Right ventricle myocardium inferior (tissue), 1 donor: Measurements from ENCODE around the gene DPAGT1. TPM values are rescaled to one million over a fixed set of nuclear protein-coding genes. Genes with fewer than 3 reads are reported as not detected.

Experiments used
- total RNA-seq: library from RNA; stranded (reverse); fragmentation: NEBNext Ultra II Directional; extraction: Animal tissue kit (Norgen Biotek cat#: 25700); gene quantifications from one replicate; pipeline ENCODE4 v1.2.1, GENCODE V29; 2021
- donor health status: DM: no; HTN: yes; CAD: no; lungs with severe emphysema.

Gene DPAGT1
- total RNA-seq, 1 donor from 2014 or later: 21.1 TPM

Other genes starting within 250 kb of the DPAGT1 start
- gene CXCR5, start 218.0 kb downstream of the DPAGT1 start, total RNA-seq: not detected
- 44.5 TPM for gene BCL9L, start 175.9 kb downstream of the DPAGT1 start, total RNA-seq
- not detected for gene UPK2, start 145.6 kb downstream of the DPAGT1 start, total RNA-seq
- not detected for gene FOXR1, start 130.1 kb downstream of the DPAGT1 start, total RNA-seq
- gene CENATAC, start 103.7 kb downstream of the DPAGT1 start, total RNA-seq: 9.1 TPM
- gene RPS25, start 83.5 kb downstream of the DPAGT1 start, total RNA-seq: 876 TPM
- 29.6 TPM for gene TRAPPC4, start 83.1 kb downstream of the DPAGT1 start, total RNA-seq
- 7.2 TPM for gene SLC37A4, start 71.0 kb downstream of the DPAGT1 start, total RNA-seq
- 78.3 TPM for gene HYOU1, start 44.6 kb downstream of the DPAGT1 start, total RNA-seq
- 19.3 TPM for gene VPS11, start 34.0 kb downstream of the DPAGT1 start, total RNA-seq
- gene HMBS, start 17.0 kb downstream of the DPAGT1 start, total RNA-seq: 22.8 TPM
- gene C2CD2L, start 5.5 kb upstream of the DPAGT1 start, total RNA-seq: 11.8 TPM
- 13.0 TPM for gene HINFP, start 19.7 kb upstream of the DPAGT1 start, total RNA-seq
- 1.3 TPM for gene ABCG4, start 47.2 kb upstream of the DPAGT1 start, total RNA-seq
- 32.4 TPM for gene NLRX1, start 66.9 kb upstream of the DPAGT1 start, total RNA-seq
- gene NHERF4, start 83.6 kb upstream of the DPAGT1 start, total RNA-seq: not detected
- 7.1 TPM for gene CBL, start 104.5 kb upstream of the DPAGT1 start, total RNA-seq
- 68.7 TPM for gene MCAM, start 215.3 kb upstream of the DPAGT1 start, total RNA-seq
- gene RNF26, start 232.7 kb upstream of the DPAGT1 start, total RNA-seq: 13.1 TPM
- gene C1QTNF5, start 239.0 kb upstream of the DPAGT1 start, total RNA-seq: 17.5 TPM
- gene MFRP, start 244.9 kb upstream of the DPAGT1 start, total RNA-seq: not detected